ENCODE data around the gene TNFRSF1B. TPM values are rescaled to one million over a fixed set of nuclear protein-coding genes. Genes with fewer than 3 reads are reported as not detected.
A peak's percentile ranks its signal among the peaks of the same experiment; 100 is the strongest.

TNFRSF1B gene
- total RNA-seq, 2 experiments from 2014 or later, result 294 to 370 TPM

DNA sequence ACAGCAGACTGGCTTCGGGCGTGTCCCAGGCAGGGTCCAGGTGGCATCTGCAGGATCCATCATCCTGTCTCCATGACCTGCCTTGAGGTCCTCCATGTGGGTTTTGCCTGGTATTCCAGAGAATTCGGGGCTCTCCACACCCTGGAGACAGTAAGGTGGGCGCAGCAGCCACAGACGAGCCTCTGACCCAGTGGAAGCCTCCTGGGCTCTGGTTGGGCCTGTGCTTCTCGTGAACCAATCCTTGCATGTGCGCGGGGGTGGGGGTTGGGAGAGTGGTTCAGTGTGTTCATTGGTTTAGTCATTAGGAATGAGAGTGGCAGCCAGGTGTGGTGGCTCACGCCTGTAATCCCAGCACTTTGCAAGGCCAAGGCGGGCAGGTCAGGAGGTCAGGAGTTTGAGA lies 32.1 kb upstream of the TNFRSF1B start:
- no peak overlapping the region for H3K27ac Mint-ChIP-seq
- H3K4me3 Mint-ChIP-seq, result no peak overlapping the region
- H3K4me1 Mint-ChIP-seq, result peaks cover 11% of the 10 kb centered on the region
- no peak for DNase-seq
- H3K36me3 Mint-ChIP-seq, result peaks cover 1% of the 10 kb centered on the region
- CTCF ChIA-PET, result interaction anchor here (1.3 to 2.1 kb wide), 4 partner anchors 10 to 95 kb away, joined by 3 to 17 read pairs (median 5); partner anchors contain the start of gene VPS13D
- no peaks in the 10 kb centered on the region for H3K9me3 Mint-ChIP-seq (ENCODE audit: low read depth)
- no peak for ATAC-seq
- no peaks in the 10 kb centered on the region for H3K27me3 Mint-ChIP-seq

DNA sequence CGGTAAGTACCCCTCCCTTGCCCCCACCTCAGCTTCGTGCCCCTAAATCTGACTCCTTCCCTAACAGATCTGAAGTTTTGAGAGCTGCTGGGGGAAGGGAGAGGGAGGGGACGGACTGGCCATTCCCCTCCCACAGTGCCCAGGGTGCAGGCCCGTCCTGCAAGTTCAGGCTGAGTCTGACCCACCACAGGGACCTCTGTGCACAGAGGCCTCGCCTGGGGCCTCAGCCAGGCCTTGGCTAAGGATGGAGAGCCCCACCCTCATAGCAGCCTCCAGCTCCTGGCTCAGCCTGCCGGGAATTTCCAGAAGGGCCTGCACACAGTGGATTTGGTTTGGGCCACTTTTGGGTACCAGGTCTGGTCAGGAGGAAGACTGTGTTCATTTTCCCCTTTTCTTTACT lies 31.2 kb upstream of the TNFRSF1B start:
- ATAC-seq, result no peak

DNA sequence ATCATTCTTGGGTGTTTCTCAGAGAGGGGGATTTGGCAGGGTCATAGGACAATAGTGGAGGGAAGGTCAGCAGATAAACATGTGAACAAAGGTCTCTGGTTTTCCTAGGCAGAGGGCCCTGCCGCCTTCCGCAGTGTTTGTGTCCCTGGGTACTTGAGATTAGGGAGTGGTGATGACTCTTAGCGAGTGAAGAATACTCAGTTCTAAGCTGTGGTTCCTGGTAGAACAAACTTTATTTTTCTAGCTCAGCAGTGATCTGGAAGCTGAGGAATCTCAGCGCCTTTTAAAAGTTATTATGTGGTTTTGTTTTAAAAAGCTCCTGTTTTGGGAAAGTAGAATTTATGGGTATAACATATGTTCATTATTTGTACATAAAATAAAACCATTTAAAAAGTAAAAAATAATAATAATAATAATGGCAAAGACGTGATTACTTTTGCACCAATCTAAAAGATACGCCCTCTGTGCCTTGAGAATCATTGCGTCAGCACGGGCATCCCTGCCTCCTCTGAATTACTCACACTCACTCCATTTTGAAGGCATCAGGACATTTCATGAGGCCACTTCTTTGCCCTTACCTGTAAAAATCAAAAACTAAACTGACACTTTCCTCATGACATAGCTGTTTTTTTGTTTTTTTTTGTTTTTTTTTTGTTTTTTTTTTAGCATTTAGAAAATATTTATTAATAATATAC lies 29.7 kb upstream of the TNFRSF1B start:
- peaks cover 1% of the 10 kb centered on the region for H3K36me3 Mint-ChIP-seq
- H3K4me3 Mint-ChIP-seq, result no peak overlapping the region
- DNase-seq (no peak), ATAC-seq (no peak)
- CTCF ChIA-PET, result interaction anchor here (0.8 to 2.1 kb wide), 5 partner anchors 11 to 74 kb away, joined by 3 to 21 read pairs (median 4); no protein-coding TSS in a partner anchor
- H3K9me3 Mint-ChIP-seq (ENCODE audit: low read depth), result no peaks in the 10 kb centered on the region
- no peak overlapping the region for H3K27ac Mint-ChIP-seq
- no peaks in the 10 kb centered on the region for H3K27me3 Mint-ChIP-seq
- peaks cover 10% of the 10 kb centered on the region for H3K4me1 Mint-ChIP-seq

More for the DNA sequence above, 31.2 kb upstream of the TNFRSF1B start:
- Mint-ChIP-seq H3K9me3 (ENCODE audit: low read depth) (no peaks in the 10 kb centered on the region), H3K36me3 (peaks cover 1% of the 10 kb centered on the region), H3K4me3 (no peak overlapping the region), H3K27ac (peak overlapping the region; percentile 42), H3K4me1 (peaks cover 11% of the 10 kb centered on the region), H3K27me3 (no peaks in the 10 kb centered on the region)
- CTCF ChIA-PET, result interaction anchor here (0.6 to 1.6 kb wide), 5 partner anchors 11 to 94 kb away, joined by 3 to 7 read pairs (median 3); partner anchors contain the start of gene VPS13D
- DNase-seq, result no peak

DNA sequence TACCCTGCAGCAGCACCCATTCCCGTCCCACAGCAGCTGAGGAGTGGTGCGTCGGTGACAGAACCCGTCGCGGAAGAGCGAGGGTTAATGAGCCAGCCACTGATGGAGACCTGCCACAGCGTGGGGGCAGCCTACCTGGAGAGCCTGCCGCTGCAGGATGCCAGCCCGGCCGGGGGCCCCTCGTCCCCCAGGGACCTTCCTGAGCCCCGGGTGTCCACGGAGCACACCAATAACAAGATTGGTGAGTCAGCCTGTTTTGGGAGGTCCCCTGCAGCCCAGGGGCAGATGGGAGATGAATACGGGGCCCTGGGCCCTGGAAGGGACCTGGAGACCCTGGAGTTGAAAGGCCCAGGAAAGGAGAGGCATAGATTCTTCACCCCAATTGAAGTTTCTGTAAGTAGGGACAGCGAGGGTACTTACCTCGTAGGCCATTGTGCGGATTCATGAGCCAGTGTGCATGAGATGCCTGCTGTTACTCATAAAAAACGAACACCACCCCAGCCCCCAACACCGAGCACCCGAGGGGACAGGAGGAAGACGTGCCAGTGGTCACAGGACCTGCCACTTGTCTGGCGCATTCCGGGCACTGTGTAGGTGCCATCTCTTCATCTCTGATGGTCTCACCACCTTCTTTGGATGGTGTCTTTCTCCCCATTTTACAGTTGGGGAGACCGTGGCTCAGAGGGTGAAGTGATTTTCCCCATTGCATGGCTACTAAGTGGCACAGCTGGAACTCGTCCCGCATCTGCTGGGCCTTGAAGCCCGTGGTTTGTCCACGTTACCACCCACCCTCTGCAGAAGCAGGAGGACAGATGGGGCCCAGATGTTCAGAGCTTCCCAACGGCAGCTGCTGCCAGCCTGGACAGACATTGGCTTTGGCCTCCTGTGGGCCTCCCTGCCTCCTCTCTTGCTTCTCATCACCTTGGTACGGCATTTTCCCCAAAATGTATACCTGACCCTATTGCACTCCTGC lies 28.3 kb upstream of the TNFRSF1B start:
- Mint-ChIP-seq H3K27ac (peak overlapping the region; percentile 14), H3K4me1 (peaks cover 5% of the 10 kb centered on the region), H3K36me3 (peaks cover 2% of the 10 kb centered on the region), H3K9me3 (ENCODE audit: low read depth) (no peaks in the 10 kb centered on the region), H3K27me3 (no peaks in the 10 kb centered on the region), H3K4me3 (no peak overlapping the region)
- CTCF ChIA-PET, result interaction anchor here (0.7 to 5.3 kb wide), 8 partner anchors 9 to 72 kb away, joined by 3 to 27 read pairs (median 4); no protein-coding TSS in a partner anchor
- ATAC-seq, result no peak
- DNase-seq, result no peak

DNA sequence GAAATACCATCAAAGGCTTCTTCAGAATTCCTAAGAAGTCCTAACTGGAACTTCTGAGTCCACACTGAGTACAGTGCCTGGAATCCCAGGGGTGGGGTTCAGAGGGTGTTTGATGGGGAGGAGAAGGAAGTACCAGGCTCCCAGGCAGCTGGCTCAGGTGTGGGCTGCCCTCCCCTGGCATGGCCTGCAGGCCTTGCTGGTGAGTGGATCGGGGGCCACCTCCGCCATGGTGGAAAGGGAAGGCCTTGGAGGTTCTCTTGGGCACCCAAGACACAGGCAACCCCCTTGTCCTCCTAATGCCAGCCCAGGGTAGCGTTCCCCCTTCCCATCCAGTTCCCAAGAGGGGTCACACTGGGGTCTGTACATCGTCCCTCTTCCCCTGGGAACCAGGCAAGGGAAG lies 26.8 kb upstream of the TNFRSF1B start:
- Mint-ChIP-seq H3K36me3 (peaks cover 4% of the 10 kb centered on the region), H3K4me3 (no peak overlapping the region), H3K4me1 (peaks cover 13% of the 10 kb centered on the region), H3K27me3 (no peaks in the 10 kb centered on the region), H3K9me3 (ENCODE audit: low read depth) (no peaks in the 10 kb centered on the region), H3K27ac (no peak overlapping the region)
- no peak for ATAC-seq
- CTCF ChIA-PET, result interaction anchor here (0.6 to 5.3 kb wide), 6 partner anchors 10 to 489 kb away, joined by 3 to 27 read pairs (median 4); no protein-coding TSS in a partner anchor
- DNase-seq, result no peak

DNA sequence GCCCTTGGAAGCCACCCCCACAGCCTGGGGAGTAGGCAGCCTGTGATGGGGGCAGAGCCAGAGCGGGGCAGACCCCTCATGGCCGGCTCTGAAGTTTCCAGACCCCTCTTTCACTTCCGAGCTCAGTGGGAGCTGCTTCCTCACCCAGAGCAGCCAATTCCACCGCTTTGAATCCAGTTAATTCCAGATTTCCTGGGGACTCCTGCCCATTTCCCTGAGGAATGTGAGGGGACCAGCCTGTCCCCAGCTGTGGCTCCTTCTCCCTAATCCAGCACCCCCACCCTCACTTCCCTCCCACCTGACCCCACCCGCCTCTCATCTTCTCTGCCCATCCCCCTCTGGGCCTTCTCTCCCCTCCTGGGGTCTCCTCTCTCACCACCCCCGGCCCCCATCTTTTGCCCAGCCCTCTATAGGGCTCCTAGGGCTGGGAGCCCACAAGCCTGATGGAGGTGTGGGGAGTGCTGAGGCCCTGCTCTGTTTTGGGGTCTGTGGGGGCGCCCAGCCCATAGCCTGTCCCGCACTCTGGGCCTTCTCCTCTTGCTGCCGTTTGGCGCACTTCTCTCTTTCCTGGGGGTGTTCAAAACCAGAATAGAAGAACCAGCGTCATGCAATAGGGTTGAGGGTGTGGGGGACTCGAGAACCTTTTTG lies 26.2 kb upstream of the TNFRSF1B start:
- Mint-ChIP-seq H3K27ac (no peak overlapping the region), H3K36me3 (peaks cover 4% of the 10 kb centered on the region), H3K4me3 (no peak overlapping the region), H3K27me3 (no peaks in the 10 kb centered on the region), H3K9me3 (ENCODE audit: low read depth) (no peaks in the 10 kb centered on the region), H3K4me1 (peaks cover 20% of the 10 kb centered on the region)
- CTCF ChIA-PET, result interaction anchor here (0.7 to 5.3 kb wide), 4 partner anchors 16 to 103 kb away, joined by 3 to 27 read pairs (median 4); no protein-coding TSS in a partner anchor
- ATAC-seq, result no peak
- no peak for DNase-seq

DNA sequence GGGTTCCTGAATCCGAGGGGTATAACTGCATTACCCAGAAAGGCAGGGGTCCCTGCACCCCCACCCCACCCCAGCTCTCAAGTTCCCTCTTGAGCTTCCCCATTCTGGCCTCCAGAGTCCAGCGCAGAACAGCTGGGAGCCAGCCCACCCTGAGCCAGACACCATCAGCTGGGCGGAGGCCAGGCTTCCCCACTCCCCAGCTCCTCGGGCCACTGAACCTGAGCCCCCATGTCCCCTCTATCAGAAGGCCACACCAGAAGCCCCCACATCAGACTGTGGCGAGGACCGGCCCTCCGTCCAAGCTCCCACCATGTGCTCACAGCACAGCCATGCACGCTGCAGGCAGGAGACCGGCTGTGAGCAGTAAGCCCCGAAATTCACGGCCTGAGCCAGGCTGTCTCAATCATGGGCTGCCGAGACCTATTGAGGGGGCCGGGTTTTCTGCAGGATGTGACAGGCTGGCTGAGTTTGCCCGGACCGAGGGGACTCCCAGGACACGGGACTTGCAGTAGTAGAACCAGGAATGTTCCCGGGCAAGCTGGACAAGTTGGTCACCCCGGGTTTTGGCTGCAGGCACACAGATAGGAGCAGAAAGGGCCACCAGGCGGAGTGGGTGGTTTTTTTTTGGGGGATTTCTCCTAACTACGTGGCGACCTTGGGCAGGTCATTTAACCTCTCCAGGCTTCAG lies 25.5 kb upstream of the TNFRSF1B start:
- Mint-ChIP-seq H3K4me3 (no peak overlapping the region), H3K4me1 (peaks cover 24% of the 10 kb centered on the region), H3K27me3 (no peaks in the 10 kb centered on the region), H3K27ac (no peak overlapping the region), H3K36me3 (peaks cover 4% of the 10 kb centered on the region), H3K9me3 (ENCODE audit: low read depth) (no peaks in the 10 kb centered on the region)
- DNase-seq (no peak), ATAC-seq (no peak)
- CTCF ChIA-PET, result interaction anchor here (0.7 to 5.3 kb wide), 4 partner anchors 16 to 103 kb away, joined by 3 to 27 read pairs (median 4); no protein-coding TSS in a partner anchor

DNA sequence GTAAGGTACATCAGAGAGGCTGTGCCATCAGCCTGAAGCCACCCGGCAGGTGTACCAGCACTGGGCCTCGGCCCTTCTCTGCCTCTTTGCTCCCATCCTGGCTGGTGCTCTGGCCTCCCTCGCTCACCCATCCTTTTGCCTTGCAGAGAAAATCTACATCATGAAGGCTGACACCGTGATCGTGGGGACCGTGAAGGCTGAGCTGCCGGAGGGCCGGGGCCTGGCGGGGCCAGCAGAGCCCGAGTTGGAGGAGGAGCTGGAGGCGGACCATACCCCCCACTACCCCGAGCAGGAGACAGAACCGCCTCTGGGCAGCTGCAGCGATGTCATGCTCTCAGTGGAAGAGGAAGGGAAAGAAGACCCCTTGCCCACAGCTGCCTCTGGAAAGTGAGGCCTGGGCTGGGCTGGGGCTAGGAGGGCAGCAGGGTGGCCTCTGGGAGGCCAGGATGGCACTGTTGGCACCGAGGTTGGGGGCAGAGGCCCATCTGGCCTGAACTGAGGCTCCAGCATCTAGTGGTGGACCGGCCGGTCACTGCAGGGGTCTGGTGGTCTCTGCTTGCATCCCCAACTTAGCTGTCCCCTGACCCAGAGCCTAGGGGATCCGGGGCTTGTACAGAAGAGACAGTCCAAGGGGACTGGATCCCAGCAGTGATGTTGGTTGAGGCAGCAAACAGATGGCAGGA lies 24.5 kb upstream of the TNFRSF1B start:
- CTCF ChIA-PET, result interaction anchor here (0.9 to 5.3 kb wide), 3 partner anchors 17 to 68 kb away, joined by 3 to 27 read pairs (median 4); no protein-coding TSS in a partner anchor
- H3K9me3 Mint-ChIP-seq (ENCODE audit: low read depth), result no peaks in the 10 kb centered on the region
- H3K4me3 Mint-ChIP-seq, result no peak overlapping the region
- peaks cover 34% of the 10 kb centered on the region for H3K4me1 Mint-ChIP-seq
- no peak for ATAC-seq
- no peak for DNase-seq
- no peak overlapping the region for H3K27ac Mint-ChIP-seq
- H3K27me3 Mint-ChIP-seq, result no peaks in the 10 kb centered on the region
- H3K36me3 Mint-ChIP-seq, result peaks cover 4% of the 10 kb centered on the region

DNA sequence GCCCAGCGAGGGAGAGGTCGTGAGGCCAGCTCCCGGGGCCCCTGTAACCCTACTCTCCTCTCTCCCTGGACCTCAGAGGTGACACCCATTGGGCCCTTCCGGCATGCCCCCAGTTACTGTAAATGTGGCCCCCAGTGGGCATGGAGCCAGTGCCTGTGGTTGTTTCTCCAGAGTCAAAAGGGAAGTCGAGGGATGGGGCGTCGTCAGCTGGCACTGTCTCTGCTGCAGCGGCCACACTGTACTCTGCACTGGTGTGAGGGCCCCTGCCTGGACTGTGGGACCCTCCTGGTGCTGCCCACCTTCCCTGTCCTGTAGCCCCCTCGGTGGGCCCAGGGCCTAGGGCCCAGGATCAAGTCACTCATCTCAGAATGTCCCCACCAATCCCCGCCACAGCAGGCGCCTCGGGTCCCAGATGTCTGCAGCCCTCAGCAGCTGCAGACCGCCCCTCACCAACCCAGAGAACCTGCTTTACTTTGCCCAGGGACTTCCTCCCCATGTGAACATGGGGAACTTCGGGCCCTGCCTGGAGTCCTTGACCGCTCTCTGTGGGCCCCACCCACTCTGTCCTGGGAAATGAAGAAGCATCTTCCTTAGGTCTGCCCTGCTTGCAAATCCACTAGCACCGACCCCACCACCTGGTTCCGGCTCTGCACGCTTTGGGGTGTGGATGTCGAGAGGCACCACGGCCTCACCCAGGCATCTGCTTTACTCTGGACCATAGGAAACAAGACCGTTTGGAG lies 23.7 kb upstream of the TNFRSF1B start:
- peaks cover 41% of the 10 kb centered on the region for H3K4me1 Mint-ChIP-seq
- CTCF ChIA-PET, result interaction anchor here (0.9 to 5.3 kb wide), 2 partner anchors 18 to 68 kb away, joined by 3 to 27 read pairs; no protein-coding TSS in a partner anchor
- peak overlapping the region; percentile 70 for H3K27ac Mint-ChIP-seq
- no peak for ATAC-seq
- no peaks in the 10 kb centered on the region for H3K27me3 Mint-ChIP-seq
- no peak for DNase-seq
- no peak overlapping the region for H3K4me3 Mint-ChIP-seq
- peaks cover 4% of the 10 kb centered on the region for H3K36me3 Mint-ChIP-seq
- no peaks in the 10 kb centered on the region for H3K9me3 Mint-ChIP-seq (ENCODE audit: low read depth)

DNA sequence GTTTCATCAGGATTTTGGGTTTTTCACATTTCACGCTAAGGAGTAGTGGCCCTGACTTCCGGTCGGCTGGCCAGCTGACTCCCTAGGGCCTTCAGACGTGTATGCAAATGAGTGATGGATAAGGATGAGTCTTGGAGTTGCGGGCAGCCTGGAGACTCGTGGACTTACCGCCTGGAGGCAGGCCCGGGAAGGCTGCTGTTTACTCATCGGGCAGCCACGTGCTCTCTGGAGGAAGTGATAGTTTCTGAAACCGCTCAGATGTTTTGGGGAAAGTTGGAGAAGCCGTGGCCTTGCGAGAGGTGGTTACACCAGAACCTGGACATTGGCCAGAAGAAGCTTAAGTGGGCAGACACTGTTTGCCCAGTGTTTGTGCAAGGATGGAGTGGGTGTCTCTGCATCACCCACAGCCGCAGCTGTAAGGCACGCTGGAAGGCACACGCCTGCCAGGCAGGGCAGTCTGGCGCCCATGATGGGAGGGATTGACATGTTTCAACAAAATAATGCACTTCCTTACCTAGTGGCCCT lies 23.1 kb upstream of the TNFRSF1B start:
- Mint-ChIP-seq H3K9me3 (ENCODE audit: low read depth) (no peaks in the 10 kb centered on the region), H3K36me3 (peaks cover 4% of the 10 kb centered on the region), H3K27ac (peak overlapping the region; percentile 70), H3K4me1 (peaks cover 48% of the 10 kb centered on the region), H3K4me3 (no peak overlapping the region), H3K27me3 (no peaks in the 10 kb centered on the region)
- CTCF ChIA-PET, result interaction anchor here (5.3 kb wide), 1 partner anchor 19 kb away, joined by 27 read pairs; no protein-coding TSS in a partner anchor
- DNase-seq (no peak), ATAC-seq (no peak)

DNA sequence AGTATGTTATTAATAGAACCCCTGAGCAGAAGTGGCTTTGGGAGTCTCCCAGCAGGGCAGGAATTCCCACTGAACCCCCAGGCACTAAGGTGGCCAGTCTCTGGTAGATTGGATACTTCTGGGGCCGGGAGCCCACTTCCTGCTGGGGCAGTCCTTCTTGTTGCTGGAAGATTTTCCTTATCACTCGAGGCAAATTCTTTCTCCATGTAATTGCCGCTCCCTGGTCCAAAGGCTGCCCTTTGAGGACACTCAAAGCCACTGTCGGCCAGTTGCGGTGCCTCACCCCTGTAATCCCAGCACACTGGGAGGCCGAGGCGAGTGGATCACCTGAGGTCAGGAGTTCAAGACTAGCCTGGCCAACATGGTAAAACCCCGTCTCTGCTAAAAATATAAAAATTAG lies 22.6 kb upstream of the TNFRSF1B start:
- H3K4me3 Mint-ChIP-seq, result no peak overlapping the region
- peak overlapping the region; percentile 70 for H3K27ac Mint-ChIP-seq
- no peaks in the 10 kb centered on the region for H3K27me3 Mint-ChIP-seq
- no peaks in the 10 kb centered on the region for H3K9me3 Mint-ChIP-seq (ENCODE audit: low read depth)
- ATAC-seq, result no peak
- H3K36me3 Mint-ChIP-seq, result peaks cover 7% of the 10 kb centered on the region
- CTCF ChIA-PET, result interaction anchor here (5.3 kb wide), 1 partner anchor 19 kb away, joined by 27 read pairs; no protein-coding TSS in a partner anchor
- peaks cover 53% of the 10 kb centered on the region for H3K4me1 Mint-ChIP-seq
- DNase-seq, result no peak
